GM13977 (cell line): ENCODE data around the gene SLC4A4.

Source experiments
- DNase-seq: peaks from one replicate; pipeline ENCODE4 v3.0.0; 2012; ENCODE audit warnings: low spot score
- CTCF ChIP-seq: IDR thresholded peaks from 2 replicates; pipeline ENCODE4 v1.5.1; 2012; ENCODE audit warnings: mild to moderate bottlenecking, control low read depth; ENCODE audit not compliant: insufficient read depth; ENCODE audit errors: extremely low read depth, missing control alignments
- in situ Hi-C: fragments of 300-500 bp; cut with MboI; formaldehyde crosslinking; loops from one replicate; pipeline ENCODE4 v1.12.0; 2022; ENCODE audit warnings: low sequenced_read_pairs, low pct_unique_long_range_greater_than_20kb, mixed read lengths, inconsistent platforms; ENCODE audit not compliant: unreplicated experiment

SLC4A4 gene

DNA sequence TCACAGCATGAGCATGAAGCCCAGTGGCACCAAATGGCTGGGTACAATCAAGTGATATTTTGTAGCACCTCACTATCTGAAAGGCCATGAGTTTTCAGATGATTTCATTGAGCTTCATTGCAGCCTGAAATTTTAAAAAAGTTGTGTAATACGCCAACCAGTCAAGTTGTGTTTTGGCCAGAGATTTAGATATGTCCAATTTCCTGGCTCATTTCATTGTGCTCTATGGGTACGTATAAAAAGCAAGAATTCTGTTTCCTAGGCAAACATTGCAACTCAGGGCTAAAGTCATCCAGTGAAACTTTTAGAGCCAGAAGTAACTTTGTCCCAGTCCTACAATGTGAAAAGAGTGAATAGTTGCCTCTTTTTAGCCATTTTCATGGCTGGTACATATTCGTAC lies 232.5 kb downstream of the SLC4A4 start:
- DNase-seq: no peak
- in situ Hi-C loops: no loop called here
- TF ChIP-seq CTCF: no peak

GRCh38 chr4:71583971-71584370 lies 245.2 kb downstream of the SLC4A4 start:
- no peak for TF ChIP-seq CTCF
- in situ Hi-C loops: no loop called here
- no peak for DNase-seq

DNA sequence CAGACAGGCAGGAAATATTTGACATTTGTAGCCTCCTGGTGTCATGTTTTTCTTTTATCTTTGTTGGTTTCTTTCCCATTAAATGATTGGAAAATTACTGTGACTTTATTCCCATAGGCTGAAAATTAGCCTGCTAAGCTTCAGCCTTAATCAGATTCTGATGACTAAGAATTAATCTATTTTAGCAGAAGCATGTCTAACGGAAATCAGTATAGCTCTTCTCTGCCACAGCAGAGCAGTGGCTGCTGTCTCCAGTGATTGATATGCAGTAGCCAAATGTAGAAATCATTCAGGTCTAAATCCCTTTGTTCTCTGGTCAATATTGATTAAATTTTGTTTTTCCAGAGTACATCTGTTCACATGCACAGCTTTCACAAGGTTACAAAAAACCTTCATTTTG lies 245.8 kb downstream of the SLC4A4 start:
- no peak for TF ChIP-seq CTCF
- no peak for DNase-seq
- in situ Hi-C loops: no loop called here

DNA sequence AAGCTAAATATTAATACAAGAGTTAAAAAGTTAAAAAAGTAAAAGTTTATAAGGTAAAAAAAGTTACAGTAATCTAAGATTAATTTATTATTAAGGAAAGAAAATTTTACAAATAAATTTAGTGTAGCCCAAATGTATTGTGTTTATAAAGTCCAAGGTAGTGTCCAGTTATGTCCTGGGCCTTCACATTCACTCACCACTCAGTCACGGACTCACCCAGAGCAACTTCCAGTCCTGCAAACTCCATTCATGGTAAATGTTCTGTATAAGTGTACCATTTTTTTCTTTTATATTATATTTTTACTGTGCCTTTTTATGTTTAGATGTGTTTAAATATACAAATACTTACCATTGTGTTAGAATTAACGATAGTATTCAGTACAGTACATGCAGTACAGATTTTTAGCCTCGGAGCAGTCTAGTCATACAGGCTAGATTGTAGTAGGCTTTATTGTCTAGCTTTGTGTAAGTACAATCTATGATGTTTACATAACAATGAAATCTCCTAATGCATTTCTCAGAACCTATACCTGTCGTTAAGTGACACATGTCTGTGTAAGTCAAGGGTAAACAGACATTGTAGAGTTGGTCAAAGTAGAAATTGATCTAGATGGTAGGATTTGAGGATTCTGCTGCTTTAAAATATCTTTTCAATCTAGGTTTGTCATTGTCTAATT lies 247.4 kb downstream of the SLC4A4 start:
- TF ChIP-seq CTCF: no peak
- DNase-seq: no peak
- in situ Hi-C loops: no loop called here

GRCh38 chr4:71587995-71588394 lies 249.2 kb downstream of the SLC4A4 start:
- no peak for TF ChIP-seq CTCF
- in situ Hi-C loops: no loop called here
- no peak for DNase-seq

GRCh38 chr4:71592793-71593192 lies 254.0 kb downstream of the SLC4A4 start:
- no peak for TF ChIP-seq CTCF
- no peak for DNase-seq
- in situ Hi-C loops: no loop called here
